Measurements from ENCODE around the gene CNTLN. TPM values are rescaled to one million over a fixed set of nuclear protein-coding genes. Genes with fewer than 3 reads are reported as not detected.
A peak's percentile ranks its signal among the peaks of the same experiment; 100 is the strongest.
"Not testable (repeated sequence)": the region's sequence is repeated elsewhere in the genome, so short reads cannot be mapped to it uniquely, and the experiment has no call there.

Gene CNTLN
- total RNA-seq, 1 experiment from 2014 or later, result 10.3 TPM

- no peak for DNase-seq (ENCODE audit: low spot score)
Measured at GRCh38 chr9:17293685-17294084, 158.8 kb downstream of the CNTLN start.

- no peak for DNase-seq (ENCODE audit: low spot score)
Measured at GRCh38 chr9:17294822-17295624, 160.2 kb downstream of the CNTLN start.

GRCh38 chr9:17315341-17315740 is 180.5 kb downstream of the CNTLN start:
- no peak for DNase-seq (ENCODE audit: low spot score)

GRCh38 chr9:17318821-17319320 is 184.0 kb downstream of the CNTLN start:
- no peak for DNase-seq (ENCODE audit: low spot score)

- DNase-seq (ENCODE audit: low spot score), result no peak
Measured at GRCh38 chr9:17319864-17320263, 185.0 kb downstream of the CNTLN start.

GRCh38 chr9:17322882-17323864 is 188.3 kb downstream of the CNTLN start:
- DNase-seq (ENCODE audit: low spot score), result no peak

- DNase-seq (ENCODE audit: low spot score), result no peak
Measured at GRCh38 chr9:17328331-17328730, 193.5 kb downstream of the CNTLN start.

GRCh38 chr9:17330097-17330496 is 195.3 kb downstream of the CNTLN start:
- DNase-seq (ENCODE audit: low spot score), result no peak

- DNase-seq (ENCODE audit: low spot score), result no peak
Measured at GRCh38 chr9:17332115-17332514, 197.3 kb downstream of the CNTLN start.

- DNase-seq (ENCODE audit: low spot score), result no peak
Measured at GRCh38 chr9:17339156-17339555, 204.3 kb downstream of the CNTLN start.

- DNase-seq (ENCODE audit: low spot score), result no peak
Measured at GRCh38 chr9:17342696-17343095, 207.9 kb downstream of the CNTLN start.

GRCh38 chr9:17349831-17350230 is 215.0 kb downstream of the CNTLN start:
- DNase-seq (ENCODE audit: low spot score), result peak; percentile 13

- DNase-seq (ENCODE audit: low spot score), result not testable (repeated sequence)
Measured at GRCh38 chr9:17354006-17354405, 219.2 kb downstream of the CNTLN start.

- DNase-seq (ENCODE audit: low spot score), result no peak
Measured at GRCh38 chr9:17361378-17361777, 226.5 kb downstream of the CNTLN start.

GRCh38 chr9:17367035-17367434 is 232.2 kb downstream of the CNTLN start:
- no peak for DNase-seq (ENCODE audit: low spot score)

GRCh38 chr9:17380126-17380861 is 245.5 kb downstream of the CNTLN start:
- no peak for DNase-seq (ENCODE audit: low spot score)

- DNase-seq (ENCODE audit: low spot score), result no peak
Measured at GRCh38 chr9:17387565-17387964, 252.7 kb downstream of the CNTLN start.

GRCh38 chr9:17389026-17389425 is 254.2 kb downstream of the CNTLN start:
- DNase-seq (ENCODE audit: low spot score), result no peak

GRCh38 chr9:17394881-17395510 is 260.2 kb downstream of the CNTLN start:
- DNase-seq (ENCODE audit: low spot score), result no peak

GRCh38 chr9:17397166-17397728 is 262.4 kb downstream of the CNTLN start:
- DNase-seq (ENCODE audit: low spot score), result not testable (repeated sequence)

- no peak for DNase-seq (ENCODE audit: low spot score)
Measured at GRCh38 chr9:17398350-17398749, 263.5 kb downstream of the CNTLN start.

Measured in A172 (cell line).